Stimulated activated CD4-positive, alpha-beta T cell treated with anti-CD3 and anti-CD28 coated beads, Interleukin-4, amount 100 ng/mL, for 4 hours (primary cell): ENCODE data around the gene RPP21.
"Not testable (repeated sequence)": the region's sequence is repeated elsewhere in the genome, so short reads cannot be mapped to it uniquely, and the experiment has no call there.

ENCODE experiments used
- DNase-seq, 2 experiments: peaks; one replicate each; pipeline ENCODE4 v3.0.0-alpha.2; 2020

Gene RPP21

GRCh38 chr6:30331981-30332380, 13.0 kb upstream of the RPP21 start:
- DNase-seq, result no peak

GRCh38 chr6:30334075-30334783, 10.7 kb upstream of the RPP21 start:
- no peak for DNase-seq

DNA sequence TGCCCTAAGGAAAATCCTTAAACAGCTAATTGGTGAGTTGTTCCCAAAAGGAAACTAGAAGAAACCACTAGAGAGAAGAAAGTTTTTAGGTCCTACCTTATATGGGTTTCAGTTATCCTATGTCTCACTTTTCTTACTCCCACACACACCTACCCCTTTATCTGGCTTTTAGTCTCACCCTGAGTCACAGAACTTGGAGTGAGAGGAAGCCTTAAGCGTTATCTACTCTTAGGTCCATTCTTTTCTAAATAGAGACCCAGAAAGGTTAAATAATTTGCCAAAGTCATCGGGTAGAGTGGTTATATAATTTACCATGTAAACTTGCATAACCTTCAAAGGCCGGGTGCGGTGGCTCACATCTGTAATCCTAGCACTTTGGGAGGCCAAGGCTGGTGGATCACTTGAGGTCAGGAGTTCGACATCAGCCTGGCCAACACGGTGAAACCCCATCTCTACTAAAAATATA, 4.3 kb upstream of the RPP21 start:
- DNase-seq, result no peak

DNA sequence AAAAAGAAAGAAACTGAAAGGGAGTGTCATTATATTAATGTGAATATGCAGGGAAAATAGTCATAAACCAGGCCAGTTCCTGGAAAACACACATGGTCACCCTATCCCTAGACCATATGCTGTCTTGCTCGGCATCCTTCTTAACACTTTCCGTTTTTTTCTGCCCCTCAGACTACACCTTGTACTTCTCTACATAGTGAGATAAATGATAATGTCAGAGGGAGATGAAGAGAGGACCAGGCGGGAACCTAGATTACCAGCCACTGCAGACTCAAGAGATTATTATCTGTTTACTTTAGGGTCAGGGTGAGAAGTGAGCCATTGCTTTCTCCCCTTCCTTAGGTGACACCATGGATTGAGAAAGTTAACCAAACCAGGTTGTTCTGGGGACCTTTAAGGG, 3.7 kb upstream of the RPP21 start:
- DNase-seq, result no peak

DNA sequence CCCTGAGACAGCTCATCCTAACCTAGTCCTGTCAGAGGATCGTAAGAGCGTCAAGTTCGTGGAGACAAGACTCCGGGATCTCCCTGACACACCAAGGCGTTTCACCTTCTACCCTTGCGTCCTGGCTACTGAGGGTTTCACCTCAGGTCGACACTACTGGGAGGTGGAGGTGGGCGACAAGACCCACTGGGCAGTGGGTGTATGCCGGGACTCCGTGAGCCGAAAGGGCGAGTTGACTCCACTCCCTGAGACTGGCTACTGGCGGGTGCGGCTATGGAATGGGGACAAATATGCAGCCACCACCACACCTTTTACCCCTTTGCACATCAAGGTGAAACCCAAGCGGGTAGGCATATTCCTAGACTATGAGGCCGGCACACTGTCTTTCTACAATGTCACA, 3.2 kb upstream of the RPP21 start:
- DNase-seq, result no peak

GRCh38 chr6:30344191-30344867, 627 bp upstream of the RPP21 start:
- DNase-seq, result no peak

- no peak for DNase-seq
Measured at GRCh38 chr6:30345852-30346251, 896 bp downstream of the RPP21 start.

GRCh38 chr6:30348957-30349356, 4.0 kb downstream of the RPP21 start:
- no peak for DNase-seq

- no peak for DNase-seq
Measured at GRCh38 chr6:30349421-30350177, 4.6 kb downstream of the RPP21 start.

- DNase-seq, result no peak
Measured at GRCh38 chr6:30350524-30350923, 5.6 kb downstream of the RPP21 start.

DNA sequence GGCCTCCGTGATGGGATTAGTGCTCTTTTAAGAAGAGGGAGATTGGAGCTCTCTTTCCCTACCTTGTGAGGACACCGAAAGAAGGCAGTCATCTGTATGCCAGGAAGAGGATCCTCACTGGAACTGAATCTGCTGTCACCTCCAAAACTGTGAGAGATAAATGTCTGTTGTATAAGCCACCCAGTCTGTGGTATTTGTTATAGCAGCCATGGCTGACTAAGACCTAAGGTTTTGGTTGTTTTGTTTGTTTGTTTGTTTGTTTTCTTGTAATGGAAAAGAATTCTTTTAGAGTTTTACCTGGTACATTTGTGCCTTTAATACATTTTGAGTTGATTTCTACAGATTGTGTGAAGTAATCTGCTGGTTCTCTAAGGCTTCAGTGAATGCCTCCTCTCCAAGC, 7.6 kb downstream of the RPP21 start:
- DNase-seq, result no peak

GRCh38 chr6:30355281-30355680, 10.3 kb downstream of the RPP21 start:
- DNase-seq, result no peak

DNA sequence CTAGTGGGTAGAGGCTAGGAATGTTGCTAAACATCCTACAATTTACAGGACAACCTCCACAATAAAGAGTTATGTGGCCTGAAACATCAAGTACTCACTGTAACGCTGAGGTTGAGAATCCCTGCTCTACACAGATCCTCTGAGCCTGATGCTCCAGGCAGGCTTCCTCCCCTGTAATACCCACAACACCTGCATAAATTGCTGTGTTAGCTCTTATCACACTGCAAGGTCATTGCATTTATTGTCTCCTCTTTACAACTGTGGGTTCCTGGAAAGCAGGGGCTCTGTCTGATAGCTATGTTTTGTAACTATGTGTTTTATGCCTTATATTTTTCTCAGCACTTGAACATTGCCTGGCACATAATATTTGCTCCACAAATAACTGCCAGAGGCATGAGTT, 11.6 kb downstream of the RPP21 start:
- no peak for DNase-seq

DNA sequence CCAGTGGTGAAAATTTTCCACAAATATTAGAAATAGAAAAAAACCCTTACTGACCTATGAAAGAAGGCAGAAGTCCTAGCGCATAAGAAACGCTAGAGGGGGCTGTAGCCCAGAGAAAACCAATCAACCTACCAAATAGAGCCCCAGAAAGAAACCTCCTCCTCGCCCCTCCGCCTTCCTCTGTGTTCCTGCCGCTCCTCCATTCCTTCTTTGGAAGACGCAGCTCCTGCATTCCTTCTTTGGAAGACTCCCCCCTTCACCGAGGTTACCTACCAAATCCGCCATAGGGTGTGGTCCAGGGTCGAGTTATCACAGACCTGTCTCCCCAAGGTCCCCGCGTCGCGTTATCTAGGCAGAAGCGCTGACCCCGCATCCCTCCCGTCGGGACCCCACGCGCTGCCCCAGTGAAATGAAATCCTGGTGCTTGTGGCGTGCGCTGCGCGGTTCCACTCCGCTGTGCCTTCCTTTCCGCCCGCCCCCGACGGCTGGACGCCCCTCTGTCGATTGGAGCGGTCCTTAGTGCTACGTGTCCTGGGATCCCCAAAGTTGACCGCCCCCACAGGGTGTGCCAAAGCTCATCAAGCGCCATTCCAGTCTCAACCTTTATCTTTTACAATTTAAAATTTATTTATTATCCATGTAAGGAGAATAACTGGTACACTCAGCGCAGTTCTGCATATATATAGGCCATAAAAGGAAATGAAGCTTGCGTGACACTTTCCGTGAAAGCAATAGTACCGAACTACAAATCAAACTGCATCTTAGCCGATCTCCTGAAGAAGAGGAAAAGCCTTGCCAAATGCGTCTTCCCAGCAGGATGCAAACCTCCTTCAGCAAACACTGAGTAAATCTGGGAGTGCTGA, 13.0 kb downstream of the RPP21 start:
- DNase-seq, result peak; percentile 36 to 47

DNA sequence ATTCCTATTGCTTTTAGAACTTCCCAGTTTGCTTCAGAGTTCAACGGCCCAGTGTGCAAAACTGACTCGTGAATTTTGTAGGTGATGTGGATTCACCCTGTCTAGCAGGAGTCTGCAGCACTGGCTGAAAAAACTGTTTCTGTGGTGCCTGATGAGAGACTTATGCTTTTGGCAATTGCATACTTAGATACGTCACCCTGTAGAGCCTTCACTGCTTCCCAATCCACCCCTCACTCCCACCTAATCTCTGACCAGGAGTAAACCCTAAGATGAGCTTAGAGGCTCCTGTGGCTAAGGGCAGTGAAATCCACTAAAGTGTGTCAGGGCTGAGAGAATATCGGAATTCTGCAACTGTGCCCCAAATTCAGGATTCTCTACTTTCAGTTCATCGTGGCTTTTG, 14.3 kb downstream of the RPP21 start:
- DNase-seq, result no peak

DNA sequence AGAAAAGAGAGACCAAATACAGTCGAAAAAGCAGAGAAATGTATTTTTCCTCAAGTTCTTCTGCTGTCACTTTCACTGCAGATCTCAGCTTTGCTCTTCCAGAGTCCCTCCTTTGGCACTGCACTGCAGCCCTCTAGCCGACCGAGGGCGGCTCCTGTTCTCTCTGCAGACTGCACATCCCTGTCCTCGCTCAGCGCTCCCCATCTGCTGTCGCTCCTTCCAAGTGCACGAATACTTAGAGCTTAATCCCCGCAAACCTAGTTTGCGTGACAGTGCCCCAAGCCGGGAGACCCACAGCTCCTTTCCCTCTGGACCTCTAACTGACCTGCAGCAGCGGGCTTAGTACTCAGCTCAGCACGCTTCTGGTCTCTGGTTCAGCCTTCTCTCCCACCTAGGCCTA, 15.2 kb downstream of the RPP21 start:
- DNase-seq, result no peak

DNA sequence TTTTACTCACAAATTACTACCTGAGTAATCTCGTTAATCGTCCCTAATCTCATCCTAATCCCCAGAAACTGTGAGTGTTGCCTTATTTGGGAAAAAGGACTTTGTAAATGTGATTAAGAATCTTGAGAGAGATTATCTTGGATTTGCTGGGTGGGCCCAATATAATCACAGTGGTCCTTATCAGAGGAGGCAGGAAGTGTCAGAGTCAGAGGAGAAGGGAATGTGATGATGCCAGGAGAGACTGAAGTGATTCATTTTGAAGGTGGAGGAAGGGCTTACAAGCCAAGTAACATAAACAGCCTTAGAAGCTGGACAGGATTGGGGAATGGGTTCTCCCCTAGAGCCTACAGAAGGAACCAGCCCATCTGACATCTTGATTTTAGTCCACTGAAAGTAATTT, 16.7 kb downstream of the RPP21 start:
- no peak for DNase-seq

GRCh38 chr6:30363459-30363858, 18.5 kb downstream of the RPP21 start:
- no peak for DNase-seq

- no peak for DNase-seq
Measured at GRCh38 chr6:30364591-30364990, 19.6 kb downstream of the RPP21 start.

DNA sequence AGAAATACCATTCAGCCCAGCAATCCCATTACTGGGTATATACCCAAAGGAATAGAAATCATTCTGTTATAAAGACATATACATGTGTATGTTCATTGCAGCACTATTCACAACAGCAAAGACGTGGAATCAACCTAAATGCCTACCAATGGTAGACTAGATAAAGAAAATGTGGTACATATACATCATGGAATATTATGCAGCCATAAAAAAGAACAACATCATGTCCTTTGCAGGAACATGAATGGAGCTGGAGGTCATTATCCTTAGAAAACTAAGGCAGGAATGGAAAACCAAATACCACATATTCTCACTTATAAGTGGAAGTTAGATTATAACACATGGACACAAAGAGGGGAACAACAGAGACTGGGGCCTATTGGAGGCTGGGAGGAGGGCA, 24.3 kb downstream of the RPP21 start:
- DNase-seq, result not testable (repeated sequence)

DNA sequence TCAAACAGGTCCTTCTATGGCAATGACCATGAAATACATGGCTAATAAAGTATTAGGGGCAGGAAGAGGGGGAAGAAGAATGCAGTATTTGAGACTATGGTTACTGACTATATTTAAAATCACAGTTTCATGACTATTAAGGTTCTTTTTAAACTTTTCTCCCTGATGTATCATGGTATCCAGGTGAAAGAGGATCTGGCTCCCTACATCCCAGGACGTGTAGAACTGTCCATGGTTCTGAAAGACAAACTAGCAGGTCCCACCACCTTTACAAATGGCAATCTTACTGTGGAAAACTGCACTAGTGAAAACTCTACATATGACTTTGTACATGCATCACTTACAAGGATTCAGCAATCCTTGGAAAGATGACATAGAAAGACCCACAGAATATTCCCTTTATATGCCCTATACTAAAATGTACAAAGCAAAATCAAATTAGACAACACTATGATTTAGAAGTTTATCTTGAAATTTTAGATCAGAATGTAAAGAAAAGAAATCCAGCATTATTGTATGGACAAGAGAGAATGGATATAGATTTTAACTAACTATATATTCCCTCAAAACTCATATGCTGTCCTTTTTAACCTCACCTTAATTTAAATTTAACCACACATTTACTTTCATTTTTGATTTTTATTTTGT, 33.5 kb downstream of the RPP21 start:
- DNase-seq, result no peak

DNA sequence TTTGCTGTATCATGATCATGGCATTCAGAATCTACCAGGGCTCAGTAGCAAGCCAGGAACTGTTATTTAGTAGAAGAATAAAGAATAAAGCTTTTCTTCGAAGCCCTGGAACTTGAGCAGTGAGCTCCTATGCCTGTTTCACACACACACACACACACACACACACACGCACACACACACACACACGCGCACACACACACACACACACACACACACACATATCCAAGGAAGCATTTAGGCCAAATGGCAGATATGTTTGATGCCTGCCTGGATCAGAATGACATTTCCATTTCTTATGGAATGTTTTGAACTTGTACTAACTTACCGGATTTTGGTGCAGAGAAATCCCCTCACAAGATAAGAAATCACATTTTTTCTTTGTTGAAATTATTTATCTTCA, 35.5 kb downstream of the RPP21 start:
- DNase-seq, result no peak
